ENCODE measurements around the gene SLC4A3.

The SLC4A3 gene

DNA sequence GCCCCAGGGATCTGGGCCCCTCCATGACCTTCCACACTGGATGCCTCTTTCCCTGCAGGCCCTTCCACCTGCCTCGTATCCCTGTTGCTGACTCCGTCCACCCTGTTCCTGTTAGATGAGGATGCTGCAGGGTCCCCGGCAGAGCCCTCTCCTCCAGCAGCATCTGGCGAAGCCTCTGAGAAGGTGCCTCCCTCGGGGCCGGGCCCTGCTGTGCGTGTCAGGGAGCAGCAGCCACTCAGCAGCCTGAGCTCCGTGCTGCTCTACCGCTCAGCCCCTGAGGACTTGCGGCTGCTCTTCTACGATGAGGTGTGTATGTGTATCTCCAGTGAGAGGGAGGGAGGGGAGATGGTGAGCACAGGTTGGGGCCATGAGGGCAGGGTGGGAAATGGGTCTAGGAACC, 12.4 kb upstream of the SLC4A3 start:
- DNase-seq (ENCODE audit: low read depth in 1 of 2, low spot score in 1 of 2), result no peak
- in situ Hi-C loops (cut with HindIII; ENCODE audit: low pct_unique_long_range_greater_than_20kb, low sequenced_read_pairs), result no loop called here
- TF ChIP-seq JUND (IDR thresholded peaks at IDR 0.05; ENCODE audit: low read depth), result no peak

DNA sequence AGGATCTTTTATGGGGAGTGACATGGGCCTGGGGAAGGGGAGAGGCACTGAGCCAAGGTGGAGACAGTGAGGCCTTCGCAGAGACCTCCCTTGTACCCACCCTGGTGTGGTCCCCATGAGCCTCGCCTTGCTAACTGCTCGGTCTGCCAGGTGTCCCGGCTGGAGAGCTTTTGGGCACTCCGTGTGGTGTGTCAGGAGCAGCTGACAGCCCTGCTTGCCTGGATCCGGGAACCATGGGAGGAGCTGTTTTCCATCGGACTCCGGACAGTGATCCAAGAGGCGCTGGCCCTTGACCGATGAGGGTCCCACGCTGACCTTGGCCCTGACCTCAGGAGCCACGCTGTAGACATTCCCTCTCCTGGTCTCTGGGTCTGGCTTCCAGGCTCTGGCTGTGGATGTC, 11.5 kb upstream of the SLC4A3 start:
- no peak for DNase-seq (ENCODE audit: low read depth in 1 of 2, low spot score in 1 of 2)
- no peak for TF ChIP-seq JUND (IDR thresholded peaks at IDR 0.05; ENCODE audit: low read depth)
- in situ Hi-C loops (cut with HindIII; ENCODE audit: low pct_unique_long_range_greater_than_20kb, low sequenced_read_pairs), result no loop called here

DNA sequence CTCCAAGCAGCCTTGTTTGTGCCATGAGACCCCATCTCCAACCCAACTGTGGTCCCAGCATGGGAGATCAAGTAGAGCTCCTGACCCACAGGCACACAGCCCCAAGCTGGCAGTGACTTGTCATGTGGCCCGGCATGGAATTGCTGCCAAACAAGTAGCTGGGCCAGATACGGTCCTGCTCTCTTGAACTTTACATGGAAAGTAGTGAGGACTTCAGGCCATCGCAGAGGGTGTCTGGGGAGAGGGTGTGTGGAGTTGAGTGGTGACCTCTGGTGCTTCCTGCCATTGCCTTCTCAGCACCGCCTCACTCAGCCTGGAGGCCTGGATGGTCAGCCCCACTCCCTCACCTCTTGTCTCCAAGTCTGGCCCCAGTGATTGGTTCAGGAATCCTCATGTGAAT, 10.9 kb upstream of the SLC4A3 start:
- in situ Hi-C loops (cut with HindIII; ENCODE audit: low pct_unique_long_range_greater_than_20kb, low sequenced_read_pairs), result no loop called here
- no peak for DNase-seq (ENCODE audit: low read depth in 1 of 2, low spot score in 1 of 2)
- no peak for TF ChIP-seq JUND (IDR thresholded peaks at IDR 0.05; ENCODE audit: low read depth)

DNA sequence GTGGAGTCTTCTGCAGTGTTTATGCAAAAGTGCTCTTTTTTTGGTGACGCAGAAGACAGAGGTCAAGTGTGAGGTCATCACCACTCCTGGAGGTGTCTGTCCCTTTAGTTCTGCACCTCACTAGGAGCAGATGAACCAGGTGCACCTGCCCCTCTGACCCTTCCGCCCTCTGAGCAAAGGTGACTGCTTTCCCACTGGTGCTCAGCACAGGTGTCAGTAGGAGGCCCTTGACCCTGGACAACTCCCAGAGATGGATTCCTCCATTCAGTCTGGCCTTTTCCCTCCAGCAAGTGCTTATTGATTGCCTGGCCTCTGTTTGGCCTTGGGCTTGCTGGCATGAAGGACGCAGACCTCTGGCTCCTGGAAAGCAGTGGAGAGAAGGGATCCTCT, 8.7 kb upstream of the SLC4A3 start:
- no peak for DNase-seq (ENCODE audit: low read depth in 1 of 2, low spot score in 1 of 2)
- in situ Hi-C loops (cut with HindIII; ENCODE audit: low pct_unique_long_range_greater_than_20kb, low sequenced_read_pairs), result no loop called here
- TF ChIP-seq JUND (IDR thresholded peaks at IDR 0.05; ENCODE audit: low read depth), result no peak

DNA sequence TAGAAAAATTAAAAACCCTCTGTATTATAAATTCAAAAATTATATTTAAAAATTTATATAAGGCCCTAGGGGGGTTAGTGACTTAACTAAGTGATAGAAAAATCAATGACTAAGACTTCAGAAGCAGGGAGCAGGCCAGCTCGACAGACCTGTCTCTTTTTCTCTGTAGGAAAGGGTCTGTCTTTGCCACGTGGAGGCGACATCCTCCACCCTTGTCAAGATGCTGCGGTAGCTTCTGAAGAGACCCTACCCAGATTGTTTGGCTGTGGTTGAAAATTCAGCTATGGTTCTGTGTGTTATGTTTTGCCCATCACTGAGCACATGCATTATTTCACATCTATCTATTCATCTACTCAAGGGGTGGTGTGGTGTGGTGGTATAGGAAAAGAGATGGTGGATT, 8.2 kb upstream of the SLC4A3 start:
- DNase-seq (ENCODE audit: low read depth in 1 of 2, low spot score in 1 of 2), result no peak
- no peak for TF ChIP-seq JUND (IDR thresholded peaks at IDR 0.05; ENCODE audit: low read depth)
- in situ Hi-C loops (cut with HindIII; ENCODE audit: low pct_unique_long_range_greater_than_20kb, low sequenced_read_pairs), result no loop called here

DNA sequence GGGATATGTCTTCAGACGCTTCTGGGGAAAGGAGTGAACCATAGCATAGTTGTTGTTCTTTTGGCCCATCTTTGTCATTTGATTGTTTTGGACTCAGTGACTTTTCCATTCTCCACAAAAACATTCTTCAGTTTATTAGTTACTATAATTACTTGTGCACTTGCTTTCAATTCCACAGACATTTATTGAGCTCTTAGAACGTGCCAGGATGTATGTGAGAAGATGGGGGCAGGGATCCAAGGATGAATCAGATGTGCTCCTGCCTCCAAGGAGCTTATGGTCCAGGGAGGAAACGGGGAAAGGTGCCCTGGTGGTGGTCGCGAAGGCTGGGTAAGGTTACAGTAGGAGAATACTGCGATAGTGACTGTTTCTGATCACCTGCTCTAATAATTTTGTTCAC, 6.9 kb upstream of the SLC4A3 start:
- in situ Hi-C loops (cut with HindIII; ENCODE audit: low pct_unique_long_range_greater_than_20kb, low sequenced_read_pairs), result no loop called here
- DNase-seq (ENCODE audit: low read depth in 1 of 2, low spot score in 1 of 2), result no peak
- no peak for TF ChIP-seq JUND (IDR thresholded peaks at IDR 0.05; ENCODE audit: low read depth)

DNA sequence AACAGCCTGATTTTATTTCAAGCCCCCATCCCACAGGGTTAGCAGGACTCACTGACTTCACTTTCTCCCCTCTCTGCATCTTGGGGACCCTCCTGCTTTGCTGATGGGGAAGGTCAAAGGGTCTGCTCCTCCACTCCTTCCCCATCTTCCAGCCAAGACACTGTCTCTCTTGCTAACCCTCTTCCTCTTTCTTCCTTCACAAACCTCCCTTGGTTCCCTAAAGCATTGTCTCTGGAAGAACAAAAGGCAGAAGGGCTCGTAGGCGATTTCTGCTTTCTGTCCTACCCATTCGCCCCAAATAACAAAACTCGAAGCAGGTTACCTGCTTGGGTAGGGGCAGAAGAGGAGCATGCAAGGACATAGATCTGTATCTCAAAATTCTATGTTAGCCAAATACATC, 5.5 kb upstream of the SLC4A3 start:
- TF ChIP-seq JUND (IDR thresholded peaks at IDR 0.05; ENCODE audit: low read depth), result no peak
- no peak for DNase-seq (ENCODE audit: low read depth in 1 of 2, low spot score in 1 of 2)

DNA sequence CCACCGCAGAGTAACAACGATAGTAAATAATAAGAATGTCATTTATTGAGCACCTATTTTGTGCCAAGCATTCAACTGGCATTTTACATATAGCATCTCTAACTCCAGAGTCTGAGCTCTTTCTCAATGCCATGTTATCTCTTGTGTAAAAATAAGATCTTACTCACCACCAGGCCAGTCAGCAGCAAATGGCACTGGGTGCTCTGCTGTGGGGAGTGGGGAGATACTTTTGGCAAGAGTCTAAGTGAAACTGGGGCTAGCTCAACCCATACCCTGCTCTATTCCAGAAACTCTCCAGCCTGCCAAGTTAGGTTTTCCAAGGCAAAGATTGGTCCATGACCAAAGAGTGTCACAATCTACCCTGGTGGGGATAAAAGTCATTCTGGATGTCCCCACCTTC, 5.0 kb upstream of the SLC4A3 start:
- no peak for DNase-seq (ENCODE audit: low read depth in 1 of 2, low spot score in 1 of 2)
- no peak for TF ChIP-seq JUND (IDR thresholded peaks at IDR 0.05; ENCODE audit: low read depth)
- in situ Hi-C loops (cut with HindIII; ENCODE audit: low pct_unique_long_range_greater_than_20kb, low sequenced_read_pairs), result no loop called here

More for the DNA sequence above, 5.5 kb upstream of the SLC4A3 start:
- in situ Hi-C loops (cut with HindIII; ENCODE audit: low pct_unique_long_range_greater_than_20kb, low sequenced_read_pairs), result no loop called here

DNA sequence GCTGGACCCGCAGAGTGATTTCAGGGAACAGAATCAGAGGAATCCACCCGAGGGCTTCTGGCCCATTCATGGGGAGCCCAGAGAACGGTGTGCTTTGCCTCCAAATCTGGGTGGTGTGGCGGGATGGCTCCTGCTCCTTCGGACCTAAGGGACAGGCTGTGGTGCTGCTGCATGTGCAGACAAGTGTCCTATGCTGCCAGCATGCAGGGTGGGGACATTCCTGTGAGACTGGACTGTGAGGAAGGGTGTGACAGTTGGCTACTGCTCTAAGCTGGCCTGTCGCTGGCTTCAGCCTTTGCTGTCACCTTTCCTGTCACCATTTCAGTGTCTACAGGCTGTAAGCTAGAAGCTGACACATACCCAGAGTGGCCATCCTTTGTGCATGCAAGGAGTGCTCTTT, 2.9 kb upstream of the SLC4A3 start:
- no peak for TF ChIP-seq JUND (IDR thresholded peaks at IDR 0.05; ENCODE audit: low read depth)
- in situ Hi-C loops (cut with HindIII; ENCODE audit: low pct_unique_long_range_greater_than_20kb, low sequenced_read_pairs), result no loop called here
- no peak for DNase-seq (ENCODE audit: low read depth in 1 of 2, low spot score in 1 of 2)

DNA sequence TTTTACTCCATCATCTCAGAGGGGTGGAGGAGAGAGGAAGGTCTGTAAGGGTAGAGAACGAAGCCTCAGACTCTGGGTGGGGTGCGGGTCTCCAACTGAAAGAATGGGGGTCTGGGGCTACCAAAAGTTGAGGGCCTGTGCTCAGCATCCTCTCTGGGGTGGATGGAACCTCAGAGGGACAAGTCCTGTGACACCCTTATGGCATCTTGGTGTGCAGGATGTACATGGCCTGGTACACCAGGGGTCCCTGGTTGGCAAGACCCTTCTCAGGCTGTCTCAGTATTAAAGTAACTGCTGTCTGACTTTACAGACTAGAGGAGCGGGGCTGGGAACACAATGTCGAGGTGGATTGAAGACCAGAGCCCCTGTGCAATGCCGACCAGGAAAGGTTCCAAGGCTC, 2.3 kb upstream of the SLC4A3 start:
- DNase-seq (ENCODE audit: low read depth in 1 of 2, low spot score in 1 of 2), result no peak
- in situ Hi-C loops (cut with HindIII; ENCODE audit: low pct_unique_long_range_greater_than_20kb, low sequenced_read_pairs), result no loop called here
- no peak for TF ChIP-seq JUND (IDR thresholded peaks at IDR 0.05; ENCODE audit: low read depth)

DNA sequence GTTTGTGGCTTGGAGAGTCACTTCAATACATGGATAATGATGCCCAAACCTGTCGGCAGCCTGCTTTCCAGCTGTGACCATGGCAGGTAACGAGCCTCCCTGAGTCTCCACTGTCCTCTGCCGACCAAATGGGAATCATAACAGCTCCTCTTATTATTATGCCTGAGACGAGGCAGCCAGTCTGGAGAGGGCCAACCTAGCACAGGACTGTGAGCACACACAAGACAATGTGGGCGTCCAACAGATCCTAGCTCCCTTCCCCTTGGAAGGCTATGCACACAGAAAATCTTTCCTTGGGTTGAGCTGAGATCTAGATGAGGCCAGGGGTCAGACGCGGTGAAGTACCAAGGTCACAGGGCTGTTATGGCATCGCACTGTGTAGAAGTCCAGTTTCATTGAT, 890 bp upstream of the SLC4A3 start:
- in situ Hi-C loops (cut with HindIII; ENCODE audit: low pct_unique_long_range_greater_than_20kb, low sequenced_read_pairs), result no loop called here
- DNase-seq (ENCODE audit: low read depth in 1 of 2, low spot score in 1 of 2), result no peak
- TF ChIP-seq JUND (IDR thresholded peaks at IDR 0.05; ENCODE audit: low read depth), result no peak

DNA sequence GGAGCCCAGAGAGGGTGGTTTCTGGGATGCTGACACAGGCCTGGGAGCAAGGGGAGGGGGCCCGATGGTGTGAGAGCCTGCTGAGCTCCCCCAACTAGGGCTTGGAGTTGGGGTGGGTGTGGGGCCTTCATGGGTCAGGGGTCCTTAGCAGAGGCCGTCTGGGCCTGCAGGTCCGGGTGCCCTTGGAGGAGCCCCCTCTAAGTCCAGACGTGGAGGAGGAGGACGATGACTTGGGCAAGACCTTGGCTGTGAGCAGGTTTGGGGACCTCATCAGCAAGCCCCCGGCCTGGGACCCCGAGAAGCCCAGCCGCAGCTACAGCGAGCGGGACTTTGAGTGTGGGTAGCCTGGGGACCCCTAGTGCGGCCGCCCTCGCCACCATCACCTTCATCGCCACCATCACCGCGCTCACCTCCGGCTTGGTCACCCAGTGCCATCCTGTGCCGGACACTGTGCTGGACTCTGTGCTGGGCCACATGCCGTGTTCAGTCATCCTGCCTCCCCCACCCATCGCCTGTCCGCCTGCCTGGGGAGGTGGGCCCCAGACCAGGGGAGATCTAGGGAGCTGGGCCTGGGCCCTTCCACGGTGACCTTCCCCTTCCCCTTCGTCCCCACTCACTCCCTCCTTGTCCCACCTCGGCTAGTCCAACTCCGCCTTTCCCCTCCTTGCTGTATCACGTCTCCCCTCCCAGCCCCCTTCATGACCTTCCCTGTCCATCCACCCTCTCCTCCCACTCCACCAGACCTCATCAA, 980 bp downstream of the SLC4A3 start:
- TF ChIP-seq JUND (IDR thresholded peaks at IDR 0.05; ENCODE audit: low read depth), result no peak
- in situ Hi-C loops (cut with HindIII; ENCODE audit: low pct_unique_long_range_greater_than_20kb, low sequenced_read_pairs), result no loop called here
- no peak for DNase-seq (ENCODE audit: low read depth in 1 of 2, low spot score in 1 of 2)

DNA sequence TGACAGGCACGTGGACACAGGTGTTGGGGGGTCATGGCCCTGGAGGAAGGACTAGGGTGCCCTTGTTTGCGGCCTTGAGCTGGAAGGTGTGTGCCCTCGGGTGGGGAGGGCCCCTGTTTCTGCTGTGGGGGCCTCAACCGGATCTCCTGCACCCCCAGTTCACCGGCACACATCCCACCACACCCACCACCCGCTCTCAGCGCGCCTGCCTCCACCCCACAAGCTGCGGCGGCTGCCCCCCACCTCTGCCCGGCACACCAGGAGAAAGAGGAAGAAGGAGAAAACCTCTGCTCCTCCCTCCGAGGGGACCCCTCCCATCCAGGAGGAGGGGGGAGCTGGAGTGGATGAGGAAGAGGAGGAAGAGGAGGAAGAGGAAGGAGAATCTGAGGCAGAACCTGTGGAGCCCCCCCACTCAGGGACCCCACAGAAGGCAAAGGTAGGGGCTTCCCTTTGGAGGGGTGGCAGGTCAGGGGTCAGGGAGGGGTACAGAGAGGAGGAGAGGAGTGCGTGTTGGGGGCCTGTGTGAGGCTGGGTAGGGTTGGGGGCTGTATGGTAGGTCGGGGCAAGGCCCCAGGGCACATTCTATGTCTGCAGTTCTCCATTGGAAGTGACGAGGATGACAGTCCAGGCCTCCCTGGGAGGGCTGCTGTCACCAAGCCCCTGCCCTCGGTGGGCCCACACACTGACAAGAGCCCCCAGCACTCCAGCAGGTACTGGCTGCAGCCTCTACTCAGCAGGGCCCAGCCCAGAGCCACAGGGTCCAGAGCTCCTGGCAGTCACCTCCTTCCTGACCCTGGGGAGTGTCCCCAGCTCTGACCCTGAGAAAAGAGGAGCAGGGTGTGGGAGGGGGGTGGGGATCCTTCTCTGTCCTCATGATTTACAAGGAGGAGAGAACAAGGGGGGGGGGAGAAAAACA, 1.8 kb downstream of the SLC4A3 start:
- in situ Hi-C loops (cut with HindIII; ENCODE audit: low pct_unique_long_range_greater_than_20kb, low sequenced_read_pairs), result no loop called here
- DNase-seq (ENCODE audit: low read depth in 1 of 2, low spot score in 1 of 2), result no peak
- TF ChIP-seq JUND (IDR thresholded peaks at IDR 0.05; ENCODE audit: low read depth), result no peak
